NT2/D1 (cell line): ENCODE results near the gene PLXNA4.

Experiments
- DNase-seq: peaks from one replicate; pipeline ENCODE4 v3.0.0-alpha.2; 2011; ENCODE audit warnings: low read depth, low spot score
- H3K27me3 ChIP-seq: 2 replicates; pipeline ENCODE4 v1.6.0; 2011; ENCODE audit warnings: mild to moderate bottlenecking; ENCODE audit not compliant: insufficient read length, insufficient read depth
- H3K36me3 ChIP-seq: 2 replicates; pipeline ENCODE4 v1.6.1; 2011; ENCODE audit warnings: mild to moderate bottlenecking, low read length, mixed read lengths; ENCODE audit not compliant: insufficient read depth, insufficient read length
- H3K4me1 ChIP-seq: 2 replicates; pipeline ENCODE4 v1.5.1; 2011; ENCODE audit not compliant: insufficient read depth, insufficient read length
- H3K4me3 ChIP-seq: 2 replicates; pipeline ENCODE4 v1.5.1; 2011; ENCODE audit warnings: low read depth; ENCODE audit not compliant: insufficient read length
- H3K9ac ChIP-seq: 2 replicates; pipeline ENCODE4 v1.6.0; 2011; ENCODE audit warnings: low read depth; ENCODE audit not compliant: insufficient read length
- H3K9me3 ChIP-seq: 2 replicates; pipeline ENCODE4 v1.5.1; 2011; ENCODE audit warnings: mild to moderate bottlenecking, low read length; ENCODE audit not compliant: insufficient read depth
- SUZ12 ChIP-seq: IDR thresholded peaks from 2 replicates; pipeline ENCODE4 v1.6.1; 2011; ENCODE audit not compliant: insufficient read length, insufficient read depth; ENCODE audit errors: extremely low read depth
- YY1 ChIP-seq: IDR thresholded peaks from 2 replicates; pipeline ENCODE4 v1.6.1; 2011; ENCODE audit not compliant: insufficient read length, insufficient read depth
- ZNF274 ChIP-seq: IDR thresholded peaks from 2 replicates; pipeline ENCODE4 v1.6.1; 2011; ENCODE audit warnings: mild to moderate bottlenecking, low read depth, low read length

PLXNA4 gene

DNA sequence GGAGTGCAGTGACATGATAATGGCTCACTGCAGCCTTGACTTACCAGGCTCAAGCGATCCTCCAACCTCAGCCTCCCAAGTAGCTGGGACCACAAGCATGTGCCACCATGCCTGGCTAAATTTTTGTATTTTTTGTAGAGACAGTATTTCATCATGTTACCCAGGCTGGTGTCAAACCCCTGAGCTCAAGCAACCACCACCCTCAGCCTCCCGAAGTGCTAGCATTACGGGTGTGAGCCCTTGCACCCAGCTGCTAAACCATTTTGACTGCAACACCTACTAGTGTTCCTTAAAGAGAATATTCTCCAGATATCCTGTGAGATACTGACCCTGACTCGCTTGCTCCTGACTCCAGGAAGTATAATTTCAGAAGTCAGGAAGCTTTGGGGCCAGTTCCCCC, 85.8 kb downstream of the PLXNA4 start:
- Histone ChIP-seq H3K36me3 (no peaks in the 10 kb centered on the region), H3K4me1 (peaks cover 2% of the 10 kb centered on the region), H3K9me3 (peaks cover 9% of the 10 kb centered on the region; the same call in 1 of the 2 replicates), H3K27me3 (no peaks in the 10 kb centered on the region), H3K9ac (no peak overlapping the region), H3K4me3 (no peak overlapping the region)
- TF ChIP-seq YY1 (no peak), ZNF274 (no peak), SUZ12 (no peak)
- DNase-seq, result no peak

DNA sequence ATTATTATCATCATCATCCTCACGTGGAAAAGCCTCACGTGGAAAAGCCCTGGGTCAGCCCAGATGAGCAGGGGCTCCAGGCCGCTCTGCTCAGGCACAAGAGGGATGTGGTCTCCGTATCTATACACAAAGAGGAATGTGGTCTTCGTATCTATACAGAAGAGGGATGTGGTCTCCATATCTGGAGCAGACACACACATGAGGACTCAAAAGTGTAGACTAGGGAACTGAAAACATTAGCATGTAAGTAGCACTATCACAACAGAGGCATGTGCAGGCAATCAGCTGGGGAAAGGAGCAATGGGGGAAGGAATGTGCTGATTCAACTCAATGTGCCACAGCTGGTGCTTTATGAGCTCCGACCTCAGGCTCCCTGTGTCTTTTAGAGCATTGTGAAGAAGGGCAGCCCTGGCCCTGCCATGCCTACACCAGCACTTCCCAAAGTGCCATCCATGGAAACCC, 86.5 kb downstream of the PLXNA4 start:
- DNase-seq, result no peak
- Histone ChIP-seq H3K9ac (no peak overlapping the region), H3K4me1 (peaks cover 2% of the 10 kb centered on the region), H3K9me3 (peaks cover 9% of the 10 kb centered on the region; the same call in 1 of the 2 replicates), H3K27me3 (no peaks in the 10 kb centered on the region), H3K4me3 (no peak overlapping the region), H3K36me3 (no peaks in the 10 kb centered on the region)
- no peak for TF ChIP-seq YY1
- no peak for TF ChIP-seq ZNF274
- no peak for TF ChIP-seq SUZ12

DNA sequence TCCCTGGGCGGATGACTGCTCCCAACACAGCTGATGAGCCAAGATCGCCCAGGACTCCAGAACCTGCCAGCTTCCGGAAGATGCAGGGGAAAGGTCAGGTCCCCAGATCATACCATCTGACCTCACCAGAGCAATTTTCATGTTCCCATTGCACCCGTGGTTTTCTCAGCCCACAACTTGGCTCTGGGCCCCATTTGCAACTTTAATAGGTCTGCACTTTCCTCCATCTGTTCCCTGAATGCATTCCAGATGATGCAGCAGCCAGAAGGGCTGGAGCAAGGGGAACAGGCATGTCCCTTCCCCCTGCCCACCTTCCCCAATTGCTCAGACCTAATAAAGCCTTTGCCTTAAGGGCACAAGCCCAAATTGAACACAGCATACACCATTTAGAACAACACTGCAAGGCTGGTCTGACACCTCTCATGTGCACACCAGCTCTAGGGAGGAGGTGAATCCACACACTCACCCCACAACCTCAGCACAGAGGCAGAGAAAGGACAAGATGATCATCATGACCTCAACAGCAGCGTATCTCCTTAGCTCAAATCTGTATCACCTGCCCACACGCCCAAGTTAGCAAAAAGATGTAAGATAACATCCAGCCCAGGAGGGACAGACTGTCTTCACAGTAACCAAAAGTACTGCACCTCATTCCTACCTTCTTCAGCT, 87.5 kb downstream of the PLXNA4 start:
- Histone ChIP-seq H3K36me3 (no peaks in the 10 kb centered on the region), H3K27me3 (no peaks in the 10 kb centered on the region), H3K9ac (no peak overlapping the region), H3K4me1 (peaks cover 2% of the 10 kb centered on the region), H3K4me3 (no peak overlapping the region), H3K9me3 (peaks cover 9% of the 10 kb centered on the region; the same call in 1 of the 2 replicates)
- TF ChIP-seq YY1 (no peak), SUZ12 (no peak), ZNF274 (no peak)
- DNase-seq, result no peak

DNA sequence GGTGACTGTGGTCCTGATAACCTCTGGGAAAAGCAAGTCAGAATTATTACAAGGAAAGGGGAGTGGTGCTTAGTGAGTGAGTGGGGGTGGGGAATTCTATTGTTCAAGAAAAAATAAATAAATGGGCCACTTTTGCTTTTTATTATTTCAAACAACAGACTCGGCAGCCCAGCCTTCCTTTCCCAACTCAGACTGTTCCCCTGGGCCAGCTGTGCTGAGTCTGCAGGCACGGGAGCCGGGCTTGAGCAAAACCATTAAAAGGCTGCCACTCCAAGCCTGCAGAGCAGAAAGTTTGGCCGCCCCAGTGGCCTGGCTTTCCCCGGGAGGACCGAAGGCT, 90.0 kb downstream of the PLXNA4 start:
- Histone ChIP-seq H3K4me3 (no peak overlapping the region), H3K27me3 (no peaks in the 10 kb centered on the region), H3K36me3 (no peaks in the 10 kb centered on the region), H3K9ac (no peak overlapping the region), H3K4me1 (peaks cover 2% of the 10 kb centered on the region), H3K9me3 (peaks cover 9% of the 10 kb centered on the region; the same call in 1 of the 2 replicates)
- no peak for DNase-seq
- TF ChIP-seq YY1 (no peak), SUZ12 (no peak), ZNF274 (no peak)

DNA sequence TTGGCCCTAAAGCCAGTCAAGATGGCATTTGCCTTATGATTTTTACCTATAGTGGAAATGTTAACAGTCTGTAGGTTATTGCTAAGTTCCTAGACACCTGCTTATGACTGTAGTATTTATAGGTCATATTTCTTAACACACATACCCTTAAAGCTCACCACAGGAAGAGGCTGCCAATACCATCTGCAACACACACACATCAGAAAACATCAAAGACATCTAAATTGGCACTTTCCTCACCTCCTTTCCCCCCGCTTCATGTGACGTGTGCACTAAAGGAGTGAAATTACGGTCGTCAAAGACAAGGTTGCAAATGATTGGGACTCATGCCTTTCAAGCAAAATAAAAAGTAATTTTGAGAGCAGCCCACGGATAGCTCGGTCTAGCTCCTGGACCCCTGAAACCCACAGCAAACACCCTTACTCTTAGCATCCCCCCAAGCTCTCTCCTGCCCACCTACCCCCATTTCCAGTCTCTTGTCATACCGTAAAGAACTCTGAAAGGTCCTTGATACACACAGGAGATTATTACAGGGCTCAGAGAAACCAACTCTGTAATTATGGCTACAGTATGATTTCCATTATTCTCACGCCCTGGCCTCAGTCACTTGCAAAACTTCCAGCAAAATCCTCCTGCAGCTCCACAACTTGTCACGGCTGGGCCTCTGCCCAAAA, 90.5 kb downstream of the PLXNA4 start:
- Histone ChIP-seq H3K4me1 (peaks cover 2% of the 10 kb centered on the region), H3K27me3 (no peaks in the 10 kb centered on the region), H3K9me3 (peaks cover 9% of the 10 kb centered on the region; the same call in 1 of the 2 replicates), H3K9ac (no peak overlapping the region), H3K4me3 (no peak overlapping the region), H3K36me3 (no peaks in the 10 kb centered on the region)
- no peak for TF ChIP-seq YY1
- no peak for TF ChIP-seq ZNF274
- TF ChIP-seq SUZ12, result no peak
- DNase-seq, result no peak

DNA sequence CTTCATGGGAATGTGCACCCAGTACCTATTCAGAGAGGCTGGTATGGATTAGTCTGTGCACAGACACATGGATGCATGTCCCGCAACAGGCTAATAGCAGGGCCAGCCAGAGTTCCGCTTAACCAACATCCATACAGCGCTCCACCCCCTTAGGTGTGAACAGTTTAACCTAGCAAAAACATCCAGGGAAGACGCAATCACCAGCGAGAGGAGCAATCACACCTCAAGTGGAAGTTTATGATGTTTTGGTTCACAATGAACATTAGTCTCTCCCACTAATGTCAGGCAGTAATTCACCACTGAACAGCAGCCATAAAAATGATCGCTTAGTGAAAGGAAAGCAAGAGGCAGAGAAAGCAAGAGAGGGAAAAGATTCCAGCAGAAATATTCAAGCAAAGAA, 91.1 kb downstream of the PLXNA4 start:
- Histone ChIP-seq H3K4me3 (no peak overlapping the region), H3K9ac (no peak overlapping the region), H3K9me3 (peaks cover 9% of the 10 kb centered on the region; the same call in 1 of the 2 replicates), H3K27me3 (no peaks in the 10 kb centered on the region), H3K36me3 (no peaks in the 10 kb centered on the region), H3K4me1 (peaks cover 2% of the 10 kb centered on the region)
- TF ChIP-seq YY1, result no peak
- TF ChIP-seq SUZ12, result no peak
- no peak for TF ChIP-seq ZNF274
- DNase-seq, result no peak

DNA sequence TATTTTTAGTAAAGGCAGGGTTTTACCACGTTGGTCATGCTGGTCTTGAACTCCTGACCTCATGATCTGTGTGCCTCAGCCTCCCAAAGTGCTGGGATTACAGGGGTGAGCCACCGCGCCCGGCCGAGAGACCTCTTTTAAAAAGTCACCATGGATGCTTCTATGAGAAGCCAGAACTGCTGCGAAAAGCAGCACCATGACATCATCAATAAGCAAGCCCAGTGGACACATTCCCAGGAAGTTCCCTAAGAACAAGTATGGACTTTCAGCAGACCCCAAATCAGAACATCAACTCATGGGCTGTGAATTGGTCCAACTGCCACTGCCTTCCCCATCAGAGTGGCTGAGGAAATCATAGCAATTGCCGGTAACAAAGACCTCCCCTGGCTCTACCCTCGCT, 93.4 kb downstream of the PLXNA4 start:
- no peak for DNase-seq
- Histone ChIP-seq H3K27me3 (no peaks in the 10 kb centered on the region), H3K4me3 (no peak overlapping the region), H3K36me3 (no peaks in the 10 kb centered on the region), H3K4me1 (no peaks in the 10 kb centered on the region), H3K9me3 (no peaks in the 10 kb centered on the region), H3K9ac (no peak overlapping the region)
- TF ChIP-seq YY1 (no peak), SUZ12 (no peak), ZNF274 (no peak)
